SKM-1 (cell line): ENCODE data around the gene PSAP.
"Not testable (repeated sequence)": the region's sequence is repeated elsewhere in the genome, so short reads cannot be mapped to it uniquely, and the experiment has no call there.

Experiments used
- DNase-seq: peaks from one replicate; lab custom pipeline; 2025; ENCODE audit not compliant: unreplicated experiment; lab: John Stamatoyannopoulos, UW

Gene PSAP

GRCh38 chr10:71874680-71875354 lies 23.8 kb upstream of the PSAP start:
- not testable (repeated sequence) for DNase-seq

- DNase-seq = no peak
These were observed 22.6 kb upstream of the PSAP start for GRCh38 chr10:71873582-71874211.

- DNase-seq = not testable (repeated sequence)
These were observed 18.6 kb upstream of the PSAP start for GRCh38 chr10:71869601-71870000.

GRCh38 chr10:71868192-71868697 lies 17.2 kb upstream of the PSAP start:
- no peak for DNase-seq

GRCh38 chr10:71865561-71866041 lies 14.6 kb upstream of the PSAP start:
- DNase-seq = no peak

GRCh38 chr10:71864911-71865361 lies 13.9 kb upstream of the PSAP start:
- no peak for DNase-seq

- DNase-seq = no peak
These were observed 12.2 kb upstream of the PSAP start for GRCh38 chr10:71863203-71863602.

GRCh38 chr10:71860243-71861029 lies 9.4 kb upstream of the PSAP start:
- DNase-seq = peak; percentile 67

GRCh38 chr10:71857934-71858890 lies 7.2 kb upstream of the PSAP start:
- no peak for DNase-seq

- no peak for DNase-seq
These were observed 5.6 kb upstream of the PSAP start for GRCh38 chr10:71856619-71857018.

GRCh38 chr10:71854031-71854430 lies 3.0 kb upstream of the PSAP start:
- DNase-seq = no peak

GRCh38 chr10:71852355-71852937 lies 1.4 kb upstream of the PSAP start:
- DNase-seq = peak; percentile 94

- peak; percentile 66 for DNase-seq
These were observed 529 bp upstream of the PSAP start for GRCh38 chr10:71851465-71852095.

GRCh38 chr10:71850021-71850742 lies 869 bp downstream of the PSAP start:
- no peak for DNase-seq

- no peak for DNase-seq
These were observed 1.6 kb downstream of the PSAP start for GRCh38 chr10:71849461-71849908.

GRCh38 chr10:71848325-71849275 lies 2.5 kb downstream of the PSAP start:
- no peak for DNase-seq

- DNase-seq = no peak
These were observed 3.6 kb downstream of the PSAP start for GRCh38 chr10:71847418-71847817.

GRCh38 chr10:71846816-71847215 lies 4.2 kb downstream of the PSAP start:
- no peak for DNase-seq
